Activated T-cell treated with anti-CD3 and anti-CD28 coated beads, Interleukin-2, amount 50 U/mL, for 4 hours (primary cell): ENCODE measurements around the gene PRR33. TPM values are rescaled to one million over a fixed set of nuclear protein-coding genes. Genes with fewer than 3 reads are reported as not detected.
"Not testable (repeated sequence)": the region's sequence is repeated elsewhere in the genome, so short reads cannot be mapped to it uniquely, and the experiment has no call there.

Experiments used
- ATAC-seq, 2 donors: fragments of 200-7000 bp; cut with Tn5 transposase; one replicate each; pipeline ENCODE4 v1.10.0; 2021
- DNase-seq: peaks from one replicate; pipeline ENCODE4 v3.0.0-alpha.2; 2020
- H3K27me3 Mint-ChIP-seq: one replicate; pipeline ENCODE4 v1.8.0; 2021; ENCODE audit warnings: low read depth, mixed read lengths
- H3K36me3 Mint-ChIP-seq: one replicate; pipeline ENCODE4 v1.8.0; 2022; ENCODE audit warnings: mixed read lengths; ENCODE audit not compliant: insufficient read depth
- H3K4me1 Mint-ChIP-seq: one replicate; pipeline ENCODE4 v1.8.0; 2021; ENCODE audit warnings: low read depth, mixed read lengths
- H3K4me3 Mint-ChIP-seq: one replicate; pipeline ENCODE4 v1.8.0; 2021; ENCODE audit warnings: mild to moderate bottlenecking, moderate library complexity, mixed read lengths
- H3K9me3 Mint-ChIP-seq: one replicate; pipeline ENCODE4 v1.8.0; 2021; ENCODE audit warnings: mixed read lengths
- total RNA-seq, 3 donors: library from RNA; stranded (reverse); gene quantifications; one replicate each; pipeline ENCODE4 v1.2.1, GENCODE V29; 2021

The PRR33 gene
- total RNA-seq: under 1 TPM in 2 of 3 donors, not detected in 1; 0.08 to 0.20 TPM

DNA sequence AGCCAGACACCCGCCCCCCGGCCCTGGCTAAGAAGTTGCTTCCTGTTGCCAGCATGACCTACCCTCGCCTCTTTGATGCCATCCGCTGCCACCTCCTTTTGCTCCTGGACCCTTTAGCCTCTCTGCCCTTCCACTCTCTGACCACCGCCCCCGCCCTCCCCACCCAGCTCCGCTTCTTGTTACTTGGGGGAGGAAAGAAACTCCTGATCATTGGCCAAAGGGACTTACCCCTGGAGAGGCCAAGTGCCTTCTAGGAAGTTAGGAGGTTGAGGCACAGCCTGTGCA is at the start of gene PRR33:
Gene PRR33, minus strand, starts transcription at position 65 of the 285 bp plus-strand sequence. CDS start 1,311 bp downstream, outside the sequence.
- Mint-ChIP-seq H3K36me3 (no peaks in the 10 kb centered on the region), H3K4me3 (peak within 1 kb of the TSS; percentile 62), H3K27me3 (no peaks in the 10 kb centered on the region), H3K9me3 (no peaks in the 10 kb centered on the region), H3K4me1 (peaks cover 36% of the 10 kb centered on the region)
- ATAC-seq (no peak), DNase-seq (no peak)

DNA sequence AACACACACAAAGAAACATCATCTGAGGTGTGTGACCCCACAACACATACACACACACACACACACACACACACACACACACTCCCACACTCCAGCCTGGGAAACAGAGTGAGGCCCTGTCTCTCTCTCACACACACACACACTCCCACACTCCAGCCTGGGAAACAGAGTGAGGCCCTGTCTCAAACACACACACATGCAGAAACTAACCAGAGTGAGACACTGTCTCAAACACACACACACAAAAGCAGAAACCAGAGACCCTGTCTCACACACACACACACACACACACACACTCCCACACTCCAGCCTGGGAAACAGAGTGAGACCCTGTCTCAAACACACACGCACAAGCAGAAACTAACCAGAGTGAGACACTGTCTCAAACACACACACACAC is 48.1 kb upstream of the PRR33 start:
- ATAC-seq, H3K4me3 Mint-ChIP-seq, DNase-seq, H3K4me1 Mint-ChIP-seq, H3K9me3 Mint-ChIP-seq, H3K27me3 Mint-ChIP-seq, H3K36me3 Mint-ChIP-seq: not testable (repeated sequence)

- no peaks in the 10 kb centered on the region for H3K27me3 Mint-ChIP-seq
- no peak for DNase-seq
- no peaks in the 10 kb centered on the region for H3K36me3 Mint-ChIP-seq
- peaks cover 7% of the 10 kb centered on the region for H3K4me1 Mint-ChIP-seq
- ATAC-seq: no peak
- H3K9me3 Mint-ChIP-seq: no peaks in the 10 kb centered on the region
- no peak overlapping the region for H3K4me3 Mint-ChIP-seq
Measured at GRCh38 chr11:1939006-1939625, 47.4 kb upstream of the PRR33 start.

DNA sequence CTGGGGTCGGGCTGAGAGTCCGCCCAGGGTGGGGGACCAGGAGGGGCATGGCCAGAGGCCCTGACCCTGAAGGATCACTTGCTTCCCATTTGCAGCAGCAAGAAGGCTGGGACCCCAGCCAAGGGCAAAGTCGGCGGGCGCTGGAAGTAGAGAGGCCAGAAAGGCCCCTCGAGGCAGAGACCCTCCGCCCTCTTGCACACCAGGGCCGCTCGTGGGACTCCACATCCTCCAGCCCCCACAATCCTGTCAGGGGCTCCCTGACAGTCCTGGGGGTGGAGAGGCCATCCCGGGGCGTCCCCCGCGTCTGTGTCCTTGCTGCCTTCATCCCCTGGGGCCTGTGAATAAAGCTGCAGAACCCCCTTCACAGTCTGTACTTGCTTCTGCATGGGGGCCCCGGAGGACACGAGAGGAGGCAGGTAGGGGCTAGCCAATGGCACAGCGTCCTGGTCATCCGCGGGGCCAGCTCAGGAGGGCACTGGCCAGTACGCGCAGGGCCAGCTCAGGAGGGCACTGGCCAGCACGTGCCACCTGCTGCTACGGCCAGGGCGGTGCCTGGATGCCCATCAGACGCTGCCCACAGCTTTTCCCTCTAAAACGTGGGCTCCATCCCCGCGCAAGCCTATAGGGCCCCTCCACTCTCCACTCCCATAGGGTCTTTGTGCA is 46.8 kb upstream of the PRR33 start:
- Mint-ChIP-seq H3K9me3 (no peaks in the 10 kb centered on the region), H3K4me1 (peaks cover 7% of the 10 kb centered on the region), H3K27me3 (no peaks in the 10 kb centered on the region), H3K36me3 (no peaks in the 10 kb centered on the region), H3K4me3 (no peak overlapping the region)
- no peak for ATAC-seq
- DNase-seq: no peak

DNA sequence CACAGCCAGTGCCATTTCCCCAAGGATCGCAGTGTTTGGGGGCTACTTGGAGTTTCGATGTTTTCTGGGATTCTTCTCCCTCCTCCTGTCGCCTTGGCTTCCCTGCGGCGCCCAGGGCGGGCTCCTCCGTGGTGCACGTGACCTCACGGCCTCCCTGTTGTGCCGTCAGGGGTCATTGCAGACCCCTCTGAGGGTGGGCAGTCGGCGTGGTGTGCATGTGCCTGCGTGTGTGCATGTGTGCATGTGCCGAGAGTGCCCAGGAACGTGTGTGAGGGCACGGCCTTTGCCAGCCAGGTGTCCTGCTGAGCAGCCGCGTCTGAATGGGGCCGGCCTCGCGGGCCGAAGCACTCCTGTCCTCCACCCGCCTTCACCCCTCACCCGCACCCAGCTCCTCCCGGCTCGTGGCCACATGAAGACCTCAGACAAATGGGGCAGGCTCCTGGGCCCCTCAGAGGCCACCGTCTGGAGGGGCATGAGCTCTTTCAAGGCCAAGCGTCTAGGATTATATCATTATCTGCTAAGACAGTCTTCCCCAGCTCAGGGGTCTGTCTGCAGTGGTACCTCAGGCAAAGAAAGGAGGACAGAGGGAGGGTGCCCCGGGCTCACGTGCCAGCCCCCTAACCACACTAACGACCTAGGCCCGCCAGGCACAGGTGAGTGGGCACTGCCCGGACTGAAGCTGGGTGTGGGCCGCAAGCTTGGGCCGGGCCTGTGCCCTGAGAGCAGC is 46.1 kb upstream of the PRR33 start:
- ATAC-seq (no peak), DNase-seq (no peak)
- Mint-ChIP-seq H3K4me3 (no peak overlapping the region), H3K9me3 (no peaks in the 10 kb centered on the region), H3K4me1 (peaks cover 7% of the 10 kb centered on the region), H3K36me3 (no peaks in the 10 kb centered on the region), H3K27me3 (no peaks in the 10 kb centered on the region)

GRCh38 chr11:1936781-1937615 is 45.3 kb upstream of the PRR33 start:
- Mint-ChIP-seq H3K36me3 (no peaks in the 10 kb centered on the region), H3K9me3 (no peaks in the 10 kb centered on the region), H3K4me3 (no peak overlapping the region), H3K27me3 (no peaks in the 10 kb centered on the region), H3K4me1 (peaks cover 7% of the 10 kb centered on the region)
- DNase-seq (no peak), ATAC-seq (no peak)

GRCh38 chr11:1936072-1936780 is 44.5 kb upstream of the PRR33 start:
- ATAC-seq (no peak), DNase-seq (no peak)
- H3K27me3 Mint-ChIP-seq: no peaks in the 10 kb centered on the region
- peaks cover 6% of the 10 kb centered on the region for H3K4me1 Mint-ChIP-seq
- H3K4me3 Mint-ChIP-seq: no peak overlapping the region
- H3K36me3 Mint-ChIP-seq: no peaks in the 10 kb centered on the region
- no peaks in the 10 kb centered on the region for H3K9me3 Mint-ChIP-seq

GRCh38 chr11:1935156-1936071 is 43.7 kb upstream of the PRR33 start:
- H3K36me3 Mint-ChIP-seq: no peaks in the 10 kb centered on the region
- DNase-seq (no peak), ATAC-seq (no peak)
- no peaks in the 10 kb centered on the region for H3K9me3 Mint-ChIP-seq
- peaks cover 5% of the 10 kb centered on the region for H3K4me1 Mint-ChIP-seq
- no peaks in the 10 kb centered on the region for H3K27me3 Mint-ChIP-seq
- no peak overlapping the region for H3K4me3 Mint-ChIP-seq

DNA sequence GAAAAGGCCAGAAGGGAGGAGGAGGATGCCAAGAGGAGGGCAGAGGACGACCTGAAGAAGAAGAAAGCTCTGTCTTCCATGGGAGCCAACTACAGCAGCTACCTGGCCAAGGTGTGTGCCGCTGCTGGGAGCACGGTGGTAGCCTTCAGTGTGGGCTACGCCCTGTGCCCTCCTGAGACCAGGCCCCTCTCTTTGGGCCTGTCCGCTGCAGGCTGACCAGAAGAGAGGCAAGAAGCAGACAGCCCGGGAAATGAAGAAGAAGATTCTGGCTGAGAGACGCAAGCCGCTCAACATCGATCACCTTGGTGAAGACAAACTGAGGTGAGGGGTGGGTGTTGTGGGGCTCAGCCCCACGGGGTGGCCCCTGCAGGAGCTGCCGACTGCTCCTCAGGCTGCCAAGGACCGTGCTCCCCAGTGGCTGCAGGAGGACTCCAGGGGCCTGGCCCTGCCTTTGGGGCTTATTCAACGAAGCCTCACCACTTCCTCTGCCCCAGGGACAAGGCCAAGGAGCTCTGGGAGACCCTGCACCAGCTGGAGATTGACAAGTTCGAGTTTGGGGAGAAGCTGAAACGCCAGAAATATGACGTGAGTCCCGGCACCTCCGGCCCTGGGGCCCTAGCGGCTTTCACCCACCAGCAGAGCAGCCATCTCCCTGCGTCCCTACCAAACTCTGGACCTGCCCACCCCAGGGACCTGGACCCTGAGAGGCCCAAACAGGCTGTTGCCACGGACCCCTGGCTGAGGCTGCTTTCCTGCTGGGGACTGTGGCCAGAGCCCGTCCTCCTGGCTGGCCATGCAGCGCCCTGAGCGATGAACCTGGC is 42.9 kb upstream of the PRR33 start:
- no peaks in the 10 kb centered on the region for H3K27me3 Mint-ChIP-seq
- no peak overlapping the region for H3K4me3 Mint-ChIP-seq
- peaks cover 4% of the 10 kb centered on the region for H3K4me1 Mint-ChIP-seq
- H3K36me3 Mint-ChIP-seq: no peaks in the 10 kb centered on the region
- no peaks in the 10 kb centered on the region for H3K9me3 Mint-ChIP-seq
- no peak for DNase-seq
- ATAC-seq: no peak

DNA sequence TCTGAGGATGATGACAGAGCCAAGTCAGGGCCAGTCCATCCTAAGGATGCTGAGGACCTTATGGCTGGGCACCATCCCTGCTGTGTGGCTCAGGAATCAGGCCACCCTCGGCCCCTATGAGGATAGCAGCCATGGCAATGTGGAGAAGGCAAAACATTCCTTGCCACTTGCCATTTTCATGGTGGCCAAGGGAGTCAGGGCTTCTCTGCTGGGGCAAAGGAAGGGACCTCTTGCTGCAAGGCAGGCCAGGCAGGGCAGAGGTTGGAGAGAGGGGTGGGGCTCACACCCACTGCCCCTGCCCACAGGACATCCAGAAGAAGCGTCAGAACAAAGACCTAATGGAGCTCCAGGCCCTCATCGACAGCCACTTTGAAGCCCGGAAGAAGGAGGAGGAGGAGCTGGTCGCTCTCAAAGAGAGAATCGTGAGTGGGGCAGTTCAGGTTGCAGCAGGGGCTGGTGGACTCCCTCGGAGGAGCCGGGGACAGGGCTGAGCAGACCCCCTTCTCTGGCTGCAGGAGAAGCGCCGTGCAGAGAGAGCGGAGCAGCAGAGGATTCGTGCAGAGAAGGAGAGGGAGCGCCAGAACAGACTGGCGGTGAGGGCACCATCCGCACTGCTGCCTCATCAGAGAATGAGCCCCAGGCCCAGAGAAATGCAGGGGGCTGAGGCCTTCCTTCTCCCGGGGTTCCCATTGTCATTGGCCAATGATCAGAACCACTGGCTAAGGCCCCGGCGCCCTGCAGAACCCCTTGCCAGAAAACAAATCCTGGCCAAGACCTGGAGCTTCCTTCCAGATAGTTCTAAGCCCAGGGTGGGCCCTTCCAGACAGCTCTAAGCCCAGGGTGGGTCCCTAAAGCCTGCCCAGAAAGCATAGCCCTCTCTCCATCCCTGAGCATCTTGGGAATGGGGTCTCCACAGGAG is 42.0 kb upstream of the PRR33 start:
- no peaks in the 10 kb centered on the region for H3K36me3 Mint-ChIP-seq
- no peaks in the 10 kb centered on the region for H3K9me3 Mint-ChIP-seq
- H3K27me3 Mint-ChIP-seq: no peaks in the 10 kb centered on the region
- H3K4me3 Mint-ChIP-seq: no peak overlapping the region
- no peak for DNase-seq
- no peaks in the 10 kb centered on the region for H3K4me1 Mint-ChIP-seq
- ATAC-seq: no peak

DNA sequence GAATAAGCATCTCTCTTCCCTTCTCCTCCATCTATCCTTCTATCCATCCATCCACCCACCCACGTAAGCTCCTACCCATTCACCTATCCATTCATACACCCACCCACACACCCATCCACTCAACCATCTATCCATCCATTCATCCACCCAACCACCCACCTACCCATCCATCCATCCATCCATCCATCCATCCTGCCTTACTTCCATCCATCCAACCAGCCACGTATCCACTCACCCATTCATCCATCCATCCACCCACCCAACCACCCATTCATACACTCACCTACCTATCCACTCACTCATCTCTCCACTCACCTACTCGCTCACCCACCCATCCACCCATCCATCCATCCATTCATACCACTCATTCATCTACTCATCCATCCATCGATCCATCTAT is 41.0 kb upstream of the PRR33 start:
- H3K4me1 Mint-ChIP-seq: no peaks in the 10 kb centered on the region
- H3K9me3 Mint-ChIP-seq: no peaks in the 10 kb centered on the region
- no peaks in the 10 kb centered on the region for H3K27me3 Mint-ChIP-seq
- no peaks in the 10 kb centered on the region for H3K36me3 Mint-ChIP-seq
- DNase-seq: no peak
- no peak overlapping the region for H3K4me3 Mint-ChIP-seq
- ATAC-seq: no peak

- Mint-ChIP-seq H3K9me3 (no peaks in the 10 kb centered on the region), H3K36me3 (no peaks in the 10 kb centered on the region), H3K4me1 (no peaks in the 10 kb centered on the region), H3K27me3 (no peaks in the 10 kb centered on the region), H3K4me3 (no peak overlapping the region)
- no peak for DNase-seq
- ATAC-seq: no peak
Measured at GRCh38 chr11:1932105-1932480, 40.4 kb upstream of the PRR33 start.
